Mucosa of stomach (tissue), 1 donor: Measurements from ENCODE around the gene MASP2.
"Not testable (repeated sequence)": the region's sequence is repeated elsewhere in the genome, so short reads cannot be mapped to it uniquely, and the experiment has no call there.

ENCODE experiments used
- H3K27me3 ChIP-seq: one replicate; pipeline ENCODE4 v1.7.0; 2013; ENCODE audit warnings: mild to moderate bottlenecking, low read length; ENCODE audit not compliant: control insufficient read depth, insufficient read depth
- H3K36me3 ChIP-seq: one replicate; pipeline ENCODE4 v1.7.0; 2013; ENCODE audit warnings: low read length; ENCODE audit not compliant: control insufficient read depth, insufficient read depth
- H3K4me1 ChIP-seq: one replicate; pipeline ENCODE4 v1.7.0; 2013; ENCODE audit warnings: mild to moderate bottlenecking, low read length; ENCODE audit not compliant: control insufficient read depth, insufficient read depth
- H3K4me3 ChIP-seq: one replicate; pipeline ENCODE4 v1.7.0; 2013; ENCODE audit warnings: low read length
- H3K9ac ChIP-seq: one replicate; pipeline ENCODE4 v1.7.0; 2013; ENCODE audit warnings: mild to moderate bottlenecking, low read length, moderate library complexity
- H3K9me3 ChIP-seq: one replicate; pipeline ENCODE4 v1.7.0; 2013; ENCODE audit warnings: mild to moderate bottlenecking, low read length, moderate library complexity; ENCODE audit not compliant: control insufficient read depth
- donor health status: Pancreatic carcinoma.

The MASP2 gene

DNA sequence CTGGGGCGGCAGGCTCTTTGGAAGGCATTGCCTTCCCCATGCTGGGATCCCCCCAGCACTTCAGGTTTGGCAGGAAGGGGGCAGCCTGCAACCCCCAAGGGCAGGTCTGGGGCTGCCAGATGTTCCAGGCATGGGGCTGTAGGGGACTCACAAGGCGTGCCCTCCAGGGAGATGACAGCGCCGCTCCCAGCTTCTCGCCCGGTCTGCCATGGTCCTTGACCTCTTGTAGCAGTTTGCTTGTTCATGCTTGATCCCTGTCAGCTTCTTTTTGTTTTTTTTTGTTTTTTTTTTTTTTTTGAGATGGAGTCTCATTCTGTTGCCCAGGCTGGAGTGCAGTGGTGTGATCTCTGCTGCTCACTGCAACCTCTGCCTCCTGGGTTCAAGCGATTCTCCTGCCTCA, 56.2 kb downstream of the MASP2 start:
- no peaks in the 10 kb centered on the region for H3K27me3 ChIP-seq
- H3K4me3 ChIP-seq, result no peak overlapping the region

DNA sequence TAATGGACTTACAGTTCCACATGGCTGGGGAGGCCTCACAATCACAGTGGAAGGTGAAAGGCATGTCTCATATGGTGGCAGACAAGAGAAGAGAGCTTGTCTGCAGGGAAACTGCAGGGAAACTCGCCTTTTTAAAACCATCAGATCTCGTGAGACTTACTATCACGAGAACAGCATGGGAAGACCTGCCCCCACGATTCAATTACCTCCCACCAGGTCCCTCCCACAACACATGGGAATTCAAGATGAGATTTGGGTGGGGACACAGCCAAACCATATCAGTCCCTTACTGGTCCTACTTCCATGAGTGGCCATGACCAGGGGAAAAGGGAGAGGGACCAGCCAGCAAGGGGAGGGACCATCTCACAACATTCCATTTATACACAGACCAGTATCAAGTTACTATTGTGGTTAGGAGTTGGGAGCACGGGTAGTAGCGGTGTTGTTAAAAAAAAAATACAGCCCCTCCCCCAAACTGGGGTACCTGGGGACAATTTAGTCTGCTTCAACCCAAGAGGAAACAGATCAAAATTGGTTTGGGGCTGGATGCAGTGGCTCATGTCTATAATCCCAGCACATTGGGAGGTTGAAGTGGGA, 57.0 kb downstream of the MASP2 start:
- not testable (repeated sequence) for H3K9me3 ChIP-seq, H3K4me1 ChIP-seq, H3K36me3 ChIP-seq, H3K9ac ChIP-seq, H3K27me3 ChIP-seq, H3K4me3 ChIP-seq

More for the DNA sequence above, 56.2 kb downstream of the MASP2 start:
- Histone ChIP-seq H3K36me3 (no peaks in the 10 kb centered on the region), H3K9me3 (no peaks in the 10 kb centered on the region), H3K4me1 (no peaks in the 10 kb centered on the region), H3K9ac (no peak overlapping the region)

DNA sequence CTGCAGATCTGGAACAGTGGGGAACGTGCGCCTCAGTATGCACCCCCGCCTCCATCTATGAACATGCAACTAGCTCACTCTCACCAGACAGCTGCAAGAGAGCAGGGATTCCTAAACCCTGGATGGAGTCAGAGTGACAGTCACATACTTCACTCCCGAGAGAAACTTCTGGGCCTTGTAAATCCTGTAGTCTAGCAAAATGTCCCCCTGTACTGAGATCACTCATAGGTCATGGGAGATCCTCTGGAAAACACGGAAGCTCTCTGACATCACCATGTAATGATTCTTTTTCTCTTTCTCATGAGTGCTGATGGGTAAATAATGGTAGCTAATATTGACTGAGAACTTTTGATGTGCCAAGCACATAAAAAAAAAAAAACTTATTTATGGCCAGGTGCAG, 57.9 kb downstream of the MASP2 start:
- H3K36me3 ChIP-seq, result no peaks in the 10 kb centered on the region
- H3K4me3 ChIP-seq, result no peak overlapping the region
- no peaks in the 10 kb centered on the region for H3K4me1 ChIP-seq
- H3K9me3 ChIP-seq, result no peaks in the 10 kb centered on the region
- no peaks in the 10 kb centered on the region for H3K27me3 ChIP-seq
- no peak overlapping the region for H3K9ac ChIP-seq

DNA sequence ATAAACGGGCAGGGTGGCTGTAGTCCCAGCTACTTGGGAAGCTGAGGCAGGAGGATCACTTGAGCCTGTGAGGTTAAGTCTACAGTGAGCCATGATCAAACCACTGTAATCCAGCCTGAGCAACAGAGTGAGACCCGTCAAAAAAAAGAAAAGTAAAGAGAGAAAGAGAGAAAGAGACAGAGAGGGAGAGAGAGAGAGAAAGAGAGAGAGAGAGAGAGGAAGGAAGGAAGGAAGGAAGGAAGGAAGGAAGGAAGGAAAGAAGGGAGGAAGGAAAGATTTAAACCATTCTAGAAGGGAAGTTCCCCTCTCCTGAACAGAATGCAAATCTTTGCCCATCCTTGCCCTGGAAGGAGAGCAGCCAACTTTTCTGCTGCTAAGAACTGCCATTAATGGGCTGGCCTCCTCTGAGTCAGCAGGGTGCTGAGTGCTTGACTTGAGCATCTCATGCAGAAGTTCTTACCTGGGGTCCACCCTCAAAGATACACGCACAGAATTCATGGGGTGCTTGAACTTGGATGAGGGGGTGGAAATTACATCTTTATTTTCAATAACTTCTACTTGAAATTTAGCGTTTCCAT, 59.1 kb downstream of the MASP2 start:
- H3K9ac ChIP-seq, result no peak overlapping the region
- no peak overlapping the region for H3K4me3 ChIP-seq
- H3K27me3 ChIP-seq, result no peaks in the 10 kb centered on the region
- H3K36me3 ChIP-seq, result no peaks in the 10 kb centered on the region
- no peaks in the 10 kb centered on the region for H3K4me1 ChIP-seq
- no peaks in the 10 kb centered on the region for H3K9me3 ChIP-seq

DNA sequence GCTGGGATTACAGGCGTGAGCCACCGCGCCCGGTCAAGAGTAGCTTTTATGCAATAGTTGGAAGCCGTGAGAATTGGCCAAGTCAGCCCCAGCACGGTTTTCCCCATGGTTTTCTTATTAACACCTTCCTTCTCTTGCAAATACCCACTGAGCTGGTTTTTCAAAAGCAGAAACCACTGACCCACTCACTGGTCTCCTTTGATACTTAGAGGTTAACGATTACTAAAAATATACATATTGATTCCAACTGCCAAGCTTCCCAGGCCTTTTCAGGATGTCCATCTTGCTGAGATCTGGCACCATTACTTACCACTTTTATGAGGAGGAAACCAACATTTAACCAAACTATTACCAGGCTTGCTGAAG, 60.5 kb downstream of the MASP2 start:
- H3K9ac ChIP-seq, result no peak overlapping the region
- no peaks in the 10 kb centered on the region for H3K36me3 ChIP-seq
- no peaks in the 10 kb centered on the region for H3K27me3 ChIP-seq
- H3K4me1 ChIP-seq, result no peaks in the 10 kb centered on the region
- no peak overlapping the region for H3K4me3 ChIP-seq
- no peaks in the 10 kb centered on the region for H3K9me3 ChIP-seq

DNA sequence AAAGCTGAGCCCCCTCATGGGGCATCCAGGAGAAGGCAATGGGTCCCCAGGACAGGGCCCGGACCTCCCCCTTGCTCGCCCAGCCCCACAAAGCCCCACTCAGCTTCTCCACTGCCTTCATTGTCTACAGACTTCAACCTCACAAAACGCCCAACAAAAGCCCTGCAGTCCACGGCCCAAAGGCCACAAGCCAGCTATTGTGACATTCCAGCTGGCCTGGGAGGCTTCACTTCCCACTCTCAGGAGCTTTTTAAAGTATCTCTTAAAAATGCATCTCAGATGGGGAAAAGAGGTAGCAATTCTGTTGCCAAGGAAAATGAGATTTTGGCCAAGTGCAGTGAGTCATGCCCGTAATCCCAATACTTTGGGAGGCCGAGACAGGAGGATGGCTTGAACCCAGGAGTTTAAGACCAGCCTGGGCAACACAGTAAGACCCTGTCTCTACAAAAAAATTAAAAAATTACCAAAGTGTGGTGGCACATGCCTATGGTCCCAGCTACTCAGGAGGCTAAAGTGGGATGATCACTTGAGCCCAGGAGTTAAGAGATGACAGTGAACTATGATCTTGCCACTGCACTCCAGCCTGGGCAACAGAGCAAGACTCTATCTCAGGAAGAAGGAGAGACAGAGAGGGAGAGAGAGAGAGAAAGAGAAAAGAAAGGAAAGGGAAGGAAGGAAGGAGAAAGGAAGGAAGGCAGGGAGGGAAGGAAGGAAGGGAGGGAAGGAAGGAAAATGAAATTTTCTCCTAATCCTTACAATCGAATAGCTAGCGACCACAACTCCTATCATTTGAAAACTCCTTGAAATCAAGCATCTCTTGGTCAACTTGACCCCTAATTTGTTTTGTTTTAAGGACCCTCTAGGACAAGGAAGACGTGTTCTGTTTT, 66.0 kb downstream of the MASP2 start:
- peaks cover 22% of the 10 kb centered on the region for H3K4me1 ChIP-seq
- H3K9ac ChIP-seq, result peak overlapping the region; percentile 38
- no peak overlapping the region for H3K4me3 ChIP-seq
- H3K27me3 ChIP-seq, result no peaks in the 10 kb centered on the region
- H3K36me3 ChIP-seq, result no peaks in the 10 kb centered on the region
- no peaks in the 10 kb centered on the region for H3K9me3 ChIP-seq

DNA sequence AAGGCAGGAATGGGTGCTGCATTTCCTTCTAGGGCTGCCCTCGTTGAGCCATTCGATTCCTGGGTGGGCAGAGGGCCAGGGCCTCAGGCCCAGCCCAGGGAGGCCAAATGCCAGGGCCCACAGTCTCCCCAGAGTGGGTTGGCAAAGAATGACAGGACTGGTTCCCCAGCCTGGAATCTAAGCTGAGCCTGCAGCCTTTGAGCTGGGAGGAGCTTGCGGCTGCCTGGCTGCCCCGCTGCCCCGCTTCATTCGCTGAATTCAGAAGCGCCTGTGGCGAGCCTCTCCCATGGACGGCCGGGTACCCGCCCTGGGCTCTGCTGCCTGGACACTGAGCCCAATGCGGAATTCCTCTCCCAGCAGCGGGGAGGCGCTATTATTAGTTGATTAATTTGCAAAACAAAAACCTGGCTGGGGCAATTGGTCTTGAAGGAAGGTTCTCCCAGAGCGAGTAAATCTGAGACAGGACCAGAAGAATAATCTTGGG, 66.9 kb downstream of the MASP2 start:
- peaks cover 22% of the 10 kb centered on the region for H3K4me1 ChIP-seq
- H3K27me3 ChIP-seq, result no peaks in the 10 kb centered on the region
- no peaks in the 10 kb centered on the region for H3K36me3 ChIP-seq
- no peak overlapping the region for H3K4me3 ChIP-seq
- peak overlapping the region; percentile 38 for H3K9ac ChIP-seq
- H3K9me3 ChIP-seq, result no peaks in the 10 kb centered on the region

DNA sequence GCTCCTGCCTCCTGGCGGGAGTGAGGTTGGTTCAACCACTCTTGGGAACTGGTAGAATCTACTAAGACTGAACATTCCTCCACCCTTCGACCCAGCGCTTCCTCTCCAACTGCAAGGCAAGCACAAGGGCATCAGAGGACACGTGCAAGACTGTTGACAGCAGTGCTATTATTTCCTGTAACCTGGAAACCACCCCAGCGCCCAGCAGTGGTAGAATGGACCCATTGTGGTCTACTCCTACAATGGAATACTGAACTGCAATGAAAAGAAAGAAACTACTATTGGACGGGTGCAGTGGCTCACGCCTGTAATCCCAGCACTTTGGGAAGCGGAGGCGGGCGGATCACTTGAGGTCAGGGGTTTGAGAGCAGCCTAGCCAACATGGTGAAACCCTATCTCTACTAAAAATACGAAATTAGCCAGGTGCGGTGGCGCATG, 67.5 kb downstream of the MASP2 start:
- Histone ChIP-seq H3K27me3 (no peaks in the 10 kb centered on the region), H3K36me3 (no peaks in the 10 kb centered on the region), H3K4me3 (no peak overlapping the region), H3K9me3 (no peaks in the 10 kb centered on the region), H3K9ac (no peak overlapping the region), H3K4me1 (peaks cover 22% of the 10 kb centered on the region)

DNA sequence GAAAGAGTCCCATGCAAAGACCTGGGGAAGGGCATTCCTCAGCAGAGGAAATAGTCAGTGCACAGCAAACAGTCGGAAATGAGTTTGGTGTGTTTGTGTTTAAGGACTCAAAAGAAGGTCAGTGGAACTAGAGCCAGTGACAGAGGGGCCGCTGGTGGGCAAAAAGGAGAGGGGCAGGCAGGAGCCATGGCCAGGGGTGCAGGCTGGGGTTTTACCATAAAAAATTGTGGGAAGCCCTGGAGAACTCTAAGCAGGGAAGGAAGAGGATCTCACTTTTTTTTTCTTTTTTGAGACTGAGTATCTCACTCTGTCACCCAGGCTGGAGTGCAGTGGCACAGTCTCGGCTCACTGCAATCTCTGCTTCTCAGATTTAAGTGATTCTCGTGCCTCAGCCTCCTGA, 68.3 kb downstream of the MASP2 start:
- peaks cover 22% of the 10 kb centered on the region for H3K4me1 ChIP-seq
- H3K9me3 ChIP-seq, result no peaks in the 10 kb centered on the region
- peaks cover 2% of the 10 kb centered on the region for H3K27me3 ChIP-seq
- H3K36me3 ChIP-seq, result no peaks in the 10 kb centered on the region
- no peak overlapping the region for H3K9ac ChIP-seq
- H3K4me3 ChIP-seq, result no peak overlapping the region
